DOHH2 (cell line): ENCODE results near the gene SLC6A11.

Source experiments
- H3F3A ChIP-seq: fragments of 200-600 bp; sonication (generic), shearing (Covaris generic); 2 replicates; pipeline ENCODE4 v1.6.0; 2016; ENCODE audit warnings: antibody characterized with exemption, mild to moderate bottlenecking; ENCODE audit not compliant: control insufficient read depth, insufficient read depth
- H3K27ac ChIP-seq: fragments of 200-600 bp; sonication (generic); 2 replicates; pipeline ENCODE4 v1.5.1; 2014; ENCODE audit warnings: low read depth, mild to moderate bottlenecking, low read length, moderate library complexity
- H3K27me3 ChIP-seq: fragments of 200-600 bp; sonication (generic); 2 replicates; pipeline ENCODE4 v1.6.1; 2014; ENCODE audit warnings: mild to moderate bottlenecking, low read length, mixed read lengths; ENCODE audit not compliant: control insufficient read depth
- H3K36me3 ChIP-seq: fragments of 200-600 bp; sonication (generic); 2 replicates; pipeline ENCODE4 v1.6.1; 2014; ENCODE audit warnings: mild to moderate bottlenecking, low read length, moderate library complexity, mixed read lengths; ENCODE audit not compliant: control insufficient read depth
- H3K4me1 ChIP-seq: fragments of 200-600 bp; sonication (generic); 2 replicates; pipeline ENCODE4 v1.6.1; 2014; ENCODE audit warnings: mild to moderate bottlenecking, low read length, mixed read lengths; ENCODE audit not compliant: control insufficient read depth
- H3K4me2 ChIP-seq: fragments of 200-600 bp; sonication (generic); 2 replicates; pipeline ENCODE4 v1.6.0; 2014; ENCODE audit warnings: mild to moderate bottlenecking, low read length, moderate library complexity
- H3K4me3 ChIP-seq: fragments of 200-600 bp; sonication (generic); 2 replicates; pipeline ENCODE4 v1.5.1; 2014; ENCODE audit warnings: mild to moderate bottlenecking, low read length, mixed read lengths
- H3K79me2 ChIP-seq: fragments of 200-600 bp; sonication (generic); 2 replicates; pipeline ENCODE4 v1.6.1; 2014; ENCODE audit warnings: mild to moderate bottlenecking, low read length, mixed read lengths; ENCODE audit not compliant: control insufficient read depth
- H3K9me2 ChIP-seq: fragments of 200-600 bp; sonication (generic); replicated peaks from 2 replicates; pipeline ENCODE4 v1.6.1; 2014; ENCODE audit warnings: mild to moderate bottlenecking, low read length, mixed read lengths; ENCODE audit not compliant: control insufficient read depth
- H3K9me3 ChIP-seq: fragments of 200-600 bp; sonication (generic); 2 replicates; pipeline ENCODE4 v1.6.1; 2014; ENCODE audit warnings: antibody characterized with exemption, low read length, mixed read lengths; ENCODE audit not compliant: control insufficient read depth, insufficient read depth
- H4K20me1 ChIP-seq: fragments of 200-600 bp; sonication (generic); 2 replicates; pipeline ENCODE4 v1.6.0; 2014; ENCODE audit warnings: low read depth, mild to moderate bottlenecking, antibody characterized with exemption, low read length, moderate library complexity; ENCODE audit not compliant: control insufficient read depth, insufficient read depth
- CTCF ChIP-seq: fragments of 200-600 bp; sonication (generic); IDR thresholded peaks from one replicate; pipeline ENCODE4 v1.5.1; 2014; ENCODE audit warnings: antibody characterized with exemption, mild to moderate bottlenecking, low read depth, low read length; ENCODE audit not compliant: poor library complexity, severe bottlenecking
- EZH2phosphoT487 ChIP-seq: fragments of 200-600 bp; sonication (generic); IDR thresholded peaks from 2 replicates; pipeline ENCODE4 v1.6.1; 2017; ENCODE audit warnings: borderline replicate concordance, mild to moderate bottlenecking, antibody characterized with exemption, low read length, moderate library complexity, mixed read lengths

SLC6A11 gene

DNA sequence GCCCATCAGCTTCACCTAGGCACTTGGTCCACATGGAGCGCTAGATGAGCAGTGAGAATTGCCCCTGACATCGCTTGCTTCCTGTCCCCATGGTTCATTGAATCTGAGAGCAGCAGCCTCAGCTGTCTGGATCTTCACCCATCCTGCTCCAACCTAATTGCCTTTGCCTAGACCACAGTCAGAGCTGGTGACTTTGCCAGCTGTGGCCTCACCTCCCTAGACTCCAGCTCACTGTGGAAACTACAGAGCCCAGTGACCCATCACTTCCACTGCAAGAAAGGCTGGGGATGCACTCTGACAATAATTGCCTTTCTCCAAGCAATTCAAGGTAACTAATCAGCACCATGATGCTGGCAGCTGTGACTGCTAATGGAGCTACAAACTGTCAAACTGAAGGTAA is 145.9 kb downstream of the SLC6A11 start:
- Histone ChIP-seq H3K27me3 (no peaks in the 10 kb centered on the region), H3K36me3 (no peaks in the 10 kb centered on the region), H3K4me2 (no peak overlapping the region), H3K4me1 (no peaks in the 10 kb centered on the region), H3K9me3 (no peaks in the 10 kb centered on the region), H3K79me2 (no peaks in the 10 kb centered on the region), H3K27ac (no peak overlapping the region), H3K4me3 (no peak overlapping the region), H3K9me2 (no peaks in the 10 kb centered on the region), H4K20me1 (no peaks in the 10 kb centered on the region), H3F3A (no peaks in the 10 kb centered on the region)
- TF ChIP-seq CTCF = no peak
- TF ChIP-seq EZH2phosphoT487 = no peak

- no peak for TF ChIP-seq CTCF
- TF ChIP-seq EZH2phosphoT487 = no peak
- Histone ChIP-seq H3K4me3 (no peak overlapping the region), H3F3A (no peaks in the 10 kb centered on the region), H3K79me2 (no peaks in the 10 kb centered on the region), H3K27me3 (no peaks in the 10 kb centered on the region), H3K27ac (no peak overlapping the region), H3K9me2 (no peaks in the 10 kb centered on the region), H3K9me3 (no peaks in the 10 kb centered on the region), H3K4me2 (no peak overlapping the region), H3K4me1 (no peaks in the 10 kb centered on the region), H4K20me1 (no peaks in the 10 kb centered on the region), H3K36me3 (no peaks in the 10 kb centered on the region)
These were observed 146.5 kb downstream of the SLC6A11 start for GRCh38 chr3:10962481-10963036.

GRCh38 chr3:10964537-10965167 is 148.6 kb downstream of the SLC6A11 start:
- Histone ChIP-seq H3K4me2 (no peak overlapping the region), H3K27ac (no peak overlapping the region), H3K4me1 (no peaks in the 10 kb centered on the region), H3K79me2 (no peaks in the 10 kb centered on the region), H3K4me3 (no peak overlapping the region), H3K27me3 (no peaks in the 10 kb centered on the region), H3K36me3 (no peaks in the 10 kb centered on the region), H3K9me2 (no peaks in the 10 kb centered on the region), H3F3A (no peaks in the 10 kb centered on the region), H3K9me3 (no peaks in the 10 kb centered on the region), H4K20me1 (no peaks in the 10 kb centered on the region)
- TF ChIP-seq CTCF (no peak), EZH2phosphoT487 (no peak)
